Measurements from ENCODE around the gene EYA4. TPM values are rescaled to one million over a fixed set of nuclear protein-coding genes. Genes with fewer than 3 reads are reported as not detected.

The EYA4 gene
- total RNA-seq, 2 experiments from 2014 or later, result not detected

- no peak overlapping the region for H2AFZ ChIP-seq (ENCODE audit: low read length)
- no peak for DNase-seq (ENCODE audit: low spot score)
- no peaks in the 10 kb centered on the region for H3K9me3 ChIP-seq (ENCODE audit: low read length)
- no peaks in the 10 kb centered on the region for H3K36me3 ChIP-seq (ENCODE audit: insufficient read depth, low read length)
- no peaks in the 10 kb centered on the region for H3K9me2 ChIP-seq (ENCODE audit: insufficient read depth, low read length)
- TF ChIP-seq CTCF (conservative IDR thresholded peaks at IDR 0.05; ENCODE audit: low read length) (no peak), EZH2phosphoT487 (IDR thresholded peaks at IDR 0.05; ENCODE audit: borderline replicate concordance, low read depth, low read length) (no peak)
- H3K4me3 ChIP-seq (ENCODE audit: low read depth, low read length, poor library complexity, severe bottlenecking), result no peak overlapping the region
- intact Hi-C loops (cut with micrococcal nuclease; ENCODE audit: unreplicated experiment), result no loop called here
- no peaks in the 10 kb centered on the region for H4K20me1 ChIP-seq (ENCODE audit: insufficient read depth, low read length)
- CTCF ChIA-PET (ENCODE audit: unreplicated experiment), result no interaction called here
- POLR2A ChIA-PET, result interaction anchor here (0.7 to 1.0 kb wide), 5 partner anchors 10 to 1509 kb away, joined by 3 to 4 read pairs (median 3); no protein-coding TSS in a partner anchor
- no peaks in the 10 kb centered on the region for H3K79me2 ChIP-seq (ENCODE audit: insufficient read depth, low read depth, low read length)
- H3K4me1 ChIP-seq (ENCODE audit: insufficient read depth, low read length, poor library complexity, severe bottlenecking), result no peaks in the 10 kb centered on the region
- BruUV-seq (replicated peaks), result no TSS peak
- no peak overlapping the region for H3K27ac ChIP-seq (ENCODE audit: low read depth, low read length, poor library complexity, severe bottlenecking)
- no peak overlapping the region for H3K4me2 ChIP-seq (ENCODE audit: low read length)
These were observed 110.9 kb downstream of the EYA4 start for GRCh38 chr6:133352046-133352445.

- intact Hi-C loops (cut with micrococcal nuclease; ENCODE audit: unreplicated experiment), result no loop called here
- no peak for DNase-seq (ENCODE audit: low spot score)
- no peak for TF ChIP-seq CTCF (conservative IDR thresholded peaks at IDR 0.05; ENCODE audit: low read length)
- TF ChIP-seq EZH2phosphoT487 (IDR thresholded peaks at IDR 0.05; ENCODE audit: borderline replicate concordance, low read depth, low read length), result no peak
- Histone ChIP-seq H3K9me2 (ENCODE audit: insufficient read depth, low read length) (no peaks in the 10 kb centered on the region), H3K36me3 (ENCODE audit: insufficient read depth, low read length) (no peaks in the 10 kb centered on the region), H4K20me1 (ENCODE audit: insufficient read depth, low read length) (no peaks in the 10 kb centered on the region), H3K79me2 (ENCODE audit: insufficient read depth, low read depth, low read length) (no peaks in the 10 kb centered on the region), H3K4me1 (ENCODE audit: insufficient read depth, low read length, poor library complexity, severe bottlenecking) (no peaks in the 10 kb centered on the region), H3K4me3 (ENCODE audit: low read depth, low read length, poor library complexity, severe bottlenecking) (no peak overlapping the region), H3K4me2 (ENCODE audit: low read length) (no peak overlapping the region), H2AFZ (ENCODE audit: low read length) (no peak overlapping the region), H3K9me3 (ENCODE audit: low read length) (no peaks in the 10 kb centered on the region), H3K27ac (ENCODE audit: low read depth, low read length, poor library complexity, severe bottlenecking) (no peak overlapping the region)
- BruUV-seq (replicated peaks), result no TSS peak
- POLR2A ChIA-PET, result interaction anchor here (0.8 kb wide), 1 partner anchor 12 kb away, joined by 3 read pairs; no protein-coding TSS in a partner anchor
- CTCF ChIA-PET (ENCODE audit: unreplicated experiment), result no interaction called here
These were observed 111.9 kb downstream of the EYA4 start for GRCh38 chr6:133353061-133353460.

GRCh38 chr6:133355922-133356321 is 114.8 kb downstream of the EYA4 start:
- Histone ChIP-seq H4K20me1 (ENCODE audit: insufficient read depth, low read length) (no peaks in the 10 kb centered on the region), H3K36me3 (ENCODE audit: insufficient read depth, low read length) (no peaks in the 10 kb centered on the region), H3K9me2 (ENCODE audit: insufficient read depth, low read length) (no peaks in the 10 kb centered on the region), H3K4me1 (ENCODE audit: insufficient read depth, low read length, poor library complexity, severe bottlenecking) (no peaks in the 10 kb centered on the region), H3K4me2 (ENCODE audit: low read length) (no peak overlapping the region), H3K79me2 (ENCODE audit: insufficient read depth, low read depth, low read length) (no peaks in the 10 kb centered on the region), H2AFZ (ENCODE audit: low read length) (no peak overlapping the region), H3K27ac (ENCODE audit: low read depth, low read length, poor library complexity, severe bottlenecking) (no peak overlapping the region), H3K4me3 (ENCODE audit: low read depth, low read length, poor library complexity, severe bottlenecking) (no peak overlapping the region), H3K9me3 (ENCODE audit: low read length) (no peaks in the 10 kb centered on the region)
- intact Hi-C loops (cut with micrococcal nuclease; ENCODE audit: unreplicated experiment), result no loop called here
- ChIA-PET CTCF (ENCODE audit: unreplicated experiment) (no interaction called here), POLR2A (no interaction called here)
- no TSS peak for BruUV-seq (replicated peaks)
- TF ChIP-seq EZH2phosphoT487 (IDR thresholded peaks at IDR 0.05; ENCODE audit: borderline replicate concordance, low read depth, low read length) (no peak), CTCF (conservative IDR thresholded peaks at IDR 0.05; ENCODE audit: low read length) (no peak)
- no peak for DNase-seq (ENCODE audit: low spot score)

Data from OCI-LY7 (cell line).